Activated T-cell treated with anti-CD3 and anti-CD28 coated beads, Interleukin-2, amount 50 U/mL, for 48 hours (primary cell): ENCODE measurements around the gene ASCL5.

Source experiments
- DNase-seq, 2 experiments: peaks; one replicate each; pipeline ENCODE4 v3.0.0-alpha.2; 2020

ASCL5 gene

GRCh38 chr1:201080135-201080534 lies 46.8 kb downstream of the ASCL5 start:
- DNase-seq = no peak

- no peak for DNase-seq
Measured at GRCh38 chr1:201077736-201078135, 49.2 kb downstream of the ASCL5 start.

GRCh38 chr1:201077116-201077515 lies 49.9 kb downstream of the ASCL5 start:
- DNase-seq = no peak

GRCh38 chr1:201076092-201076491 lies 50.9 kb downstream of the ASCL5 start:
- DNase-seq = no peak

GRCh38 chr1:201074018-201074417 lies 53.0 kb downstream of the ASCL5 start:
- no peak for DNase-seq

GRCh38 chr1:201072922-201073321 lies 54.1 kb downstream of the ASCL5 start:
- DNase-seq = no peak

GRCh38 chr1:201072149-201072548 lies 54.8 kb downstream of the ASCL5 start:
- DNase-seq = no peak

GRCh38 chr1:201069636-201070035 lies 57.3 kb downstream of the ASCL5 start:
- DNase-seq = no peak

GRCh38 chr1:201068976-201069375 lies 58.0 kb downstream of the ASCL5 start:
- no peak for DNase-seq

GRCh38 chr1:201066986-201067385 lies 60.0 kb downstream of the ASCL5 start:
- DNase-seq = no peak

GRCh38 chr1:201065686-201066085 lies 61.3 kb downstream of the ASCL5 start:
- no peak for DNase-seq

GRCh38 chr1:201064806-201065205 lies 62.2 kb downstream of the ASCL5 start:
- no peak for DNase-seq
